Stimulated activated CD4-positive, alpha-beta T cell treated with anti-CD3 and anti-CD28 coated beads, TNF-alpha, amount 100 ng/mL, for 48 hours (primary cell): Measurements from ENCODE around the gene MAP3K5.
A peak's percentile ranks its signal among the peaks of the same experiment; 100 is the strongest.
"Not testable (repeated sequence)": the region's sequence is repeated elsewhere in the genome, so short reads cannot be mapped to it uniquely, and the experiment has no call there.

Experiments
- DNase-seq, 3 donors: peaks; one replicate each; pipeline ENCODE4 v3.0.0-alpha.2; 2020; ENCODE audit warnings: low read depth in 3 of 3

Gene MAP3K5

GRCh38 chr6:136791296-136792094 is 782 bp downstream of the MAP3K5 start:
- DNase-seq: peak in 1 of 3 donors; percentile 24

- no peak for DNase-seq
Observed at GRCh38 chr6:136790411-136791295, 1.6 kb downstream of the MAP3K5 start.

- DNase-seq: not testable (repeated sequence)
Observed at GRCh38 chr6:136789440-136789839, 2.8 kb downstream of the MAP3K5 start.

- no peak for DNase-seq
Observed at GRCh38 chr6:136788069-136788902, 4.0 kb downstream of the MAP3K5 start.

GRCh38 chr6:136787726-136788068 is 4.6 kb downstream of the MAP3K5 start:
- no peak for DNase-seq

GRCh38 chr6:136786658-136787057 is 5.6 kb downstream of the MAP3K5 start:
- DNase-seq: no peak

- peak in 1 of 3 donors; percentile 34 for DNase-seq
Observed at GRCh38 chr6:136784910-136785746, 7.1 kb downstream of the MAP3K5 start.

- no peak for DNase-seq
Observed at GRCh38 chr6:136784271-136784664, 8.0 kb downstream of the MAP3K5 start.

- no peak for DNase-seq
Observed at GRCh38 chr6:136783495-136784270, 8.6 kb downstream of the MAP3K5 start.

GRCh38 chr6:136783021-136783420 is 9.3 kb downstream of the MAP3K5 start:
- DNase-seq: no peak

GRCh38 chr6:136782021-136782770 is 10.1 kb downstream of the MAP3K5 start:
- no peak for DNase-seq

GRCh38 chr6:136780972-136781371 is 11.3 kb downstream of the MAP3K5 start:
- no peak for DNase-seq

GRCh38 chr6:136779682-136780081 is 12.6 kb downstream of the MAP3K5 start:
- no peak for DNase-seq

- DNase-seq: no peak
Observed at GRCh38 chr6:136777651-136778050, 14.6 kb downstream of the MAP3K5 start.

- no peak for DNase-seq
Observed at GRCh38 chr6:136775548-136775947, 16.7 kb downstream of the MAP3K5 start.

- no peak for DNase-seq
Observed at GRCh38 chr6:136775081-136775480, 17.2 kb downstream of the MAP3K5 start.

GRCh38 chr6:136774228-136775041 is 17.8 kb downstream of the MAP3K5 start:
- DNase-seq: no peak

- DNase-seq: no peak
Observed at GRCh38 chr6:136773473-136773796, 18.8 kb downstream of the MAP3K5 start.
